ENCODE results near the gene LUC7L3.

GRCh38 chr17:50710025-50710424, 9.4 kb upstream of the LUC7L3 start:
- TF ChIP-seq CEBPB (IDR thresholded peaks at IDR 0.05; ENCODE audit: low read depth) = no peak
- TF ChIP-seq POLR2AphosphoS5 (IDR thresholded peaks at IDR 0.05; ENCODE audit: low read depth, low read length) = no peak
